Measurements from ENCODE around the gene HLA-DRA.

HLA-DRA gene

GRCh38 chr6:32415521-32416019 lies 24.1 kb upstream of the HLA-DRA start:
- H3K4me3 ChIP-seq (ENCODE audit: low read length) = no peak overlapping the region
- no peak for DNase-seq (ENCODE audit: low read depth)
- TF ChIP-seq CTCF (conservative IDR thresholded peaks at IDR 0.05; ENCODE audit: low read depth, low read length) = peak; percentile 98

GRCh38 chr6:32416036-32416435 lies 23.7 kb upstream of the HLA-DRA start:
- no peak for DNase-seq (ENCODE audit: low read depth)
- TF ChIP-seq CTCF (conservative IDR thresholded peaks at IDR 0.05; ENCODE audit: low read depth, low read length) = no peak
- no peak overlapping the region for H3K4me3 ChIP-seq (ENCODE audit: low read length)

- TF ChIP-seq CTCF (conservative IDR thresholded peaks at IDR 0.05; ENCODE audit: low read depth, low read length) = no peak
- no peak for DNase-seq (ENCODE audit: low read depth)
- H3K4me3 ChIP-seq (ENCODE audit: low read length) = no peak overlapping the region
Measured at GRCh38 chr6:32424589-32425300, 14.9 kb upstream of the HLA-DRA start.

GRCh38 chr6:32426338-32426737 lies 13.3 kb upstream of the HLA-DRA start:
- H3K4me3 ChIP-seq (ENCODE audit: low read length) = no peak overlapping the region
- no peak for TF ChIP-seq CTCF (conservative IDR thresholded peaks at IDR 0.05; ENCODE audit: low read depth, low read length)

GRCh38 chr6:32427218-32427617 lies 12.5 kb upstream of the HLA-DRA start:
- DNase-seq (ENCODE audit: low read depth) = no peak
- no peak for TF ChIP-seq CTCF (conservative IDR thresholded peaks at IDR 0.05; ENCODE audit: low read depth, low read length)
- H3K4me3 ChIP-seq (ENCODE audit: low read length) = no peak overlapping the region

More at GRCh38 chr6:32426338-32426737, 13.3 kb upstream of the HLA-DRA start:
- DNase-seq (ENCODE audit: low read depth) = no peak

- H3K4me3 ChIP-seq (ENCODE audit: low read length) = no peak overlapping the region
- DNase-seq (ENCODE audit: low read depth) = no peak
- no peak for TF ChIP-seq CTCF (conservative IDR thresholded peaks at IDR 0.05; ENCODE audit: low read depth, low read length)
Measured at GRCh38 chr6:32427934-32428474, 11.7 kb upstream of the HLA-DRA start.

- no peak for DNase-seq (ENCODE audit: low read depth)
- no peak for TF ChIP-seq CTCF (conservative IDR thresholded peaks at IDR 0.05; ENCODE audit: low read depth, low read length)
- H3K4me3 ChIP-seq (ENCODE audit: low read length) = no peak overlapping the region
Measured at GRCh38 chr6:32430179-32430578, 9.5 kb upstream of the HLA-DRA start.

Data from retinal pigment epithelial cell (primary cell).